D341Med (cell line): ENCODE data around the gene ADAMTS16.

Experiments
- DNase-seq: peaks from one replicate; pipeline ENCODE4 v3.0.0; 2012; ENCODE audit warnings: low spot score

Gene ADAMTS16

GRCh38 chr5:5344606-5345005 is 204.5 kb downstream of the ADAMTS16 start:
- DNase-seq, result no peak

GRCh38 chr5:5347442-5347841 is 207.3 kb downstream of the ADAMTS16 start:
- no peak for DNase-seq

- DNase-seq, result no peak
Observed at GRCh38 chr5:5348135-5348534, 208.0 kb downstream of the ADAMTS16 start.

GRCh38 chr5:5348576-5348975 is 208.4 kb downstream of the ADAMTS16 start:
- DNase-seq, result no peak

GRCh38 chr5:5350101-5350500 is 210.0 kb downstream of the ADAMTS16 start:
- DNase-seq, result no peak

GRCh38 chr5:5351288-5351979 is 211.3 kb downstream of the ADAMTS16 start:
- no peak for DNase-seq

GRCh38 chr5:5352675-5353074 is 212.5 kb downstream of the ADAMTS16 start:
- no peak for DNase-seq

GRCh38 chr5:5353681-5354080 is 213.6 kb downstream of the ADAMTS16 start:
- no peak for DNase-seq

- DNase-seq, result no peak
Observed at GRCh38 chr5:5356765-5357164, 216.6 kb downstream of the ADAMTS16 start.

GRCh38 chr5:5359618-5360017 is 219.5 kb downstream of the ADAMTS16 start:
- no peak for DNase-seq

GRCh38 chr5:5360363-5360940 is 220.3 kb downstream of the ADAMTS16 start:
- no peak for DNase-seq

GRCh38 chr5:5360941-5361520 is 220.9 kb downstream of the ADAMTS16 start:
- no peak for DNase-seq

- no peak for DNase-seq
Observed at GRCh38 chr5:5363045-5363444, 222.9 kb downstream of the ADAMTS16 start.

GRCh38 chr5:5364932-5365331 is 224.8 kb downstream of the ADAMTS16 start:
- no peak for DNase-seq

- no peak for DNase-seq
Observed at GRCh38 chr5:5367739-5368138, 227.6 kb downstream of the ADAMTS16 start.

GRCh38 chr5:5369051-5369605 is 229.0 kb downstream of the ADAMTS16 start:
- no peak for DNase-seq
